Hepatocyte (in vitro differentiated cells): ENCODE results near the gene ADGRF3.

ENCODE experiments used
- EZH2phosphoT487 ChIP-seq: fragments of 200-600 bp; sonication (generic); IDR thresholded peaks from one replicate; pipeline ENCODE4 v1.6.1; 2018; ENCODE audit warnings: antibody characterized with exemption, mild to moderate bottlenecking, low read depth, moderate library complexity; ENCODE audit not compliant: unreplicated experiment, severe bottlenecking
- TF ChIP-seq, protein P1 (sequence below): fragments of 200-600 bp; sonication (generic); IDR thresholded peaks from 2 replicates; pipeline ENCODE4 v1.5.1; 2016; ENCODE audit warnings: antibody characterized with exemption, mild to moderate bottlenecking; ENCODE audit not compliant: poor library complexity

DNA sequence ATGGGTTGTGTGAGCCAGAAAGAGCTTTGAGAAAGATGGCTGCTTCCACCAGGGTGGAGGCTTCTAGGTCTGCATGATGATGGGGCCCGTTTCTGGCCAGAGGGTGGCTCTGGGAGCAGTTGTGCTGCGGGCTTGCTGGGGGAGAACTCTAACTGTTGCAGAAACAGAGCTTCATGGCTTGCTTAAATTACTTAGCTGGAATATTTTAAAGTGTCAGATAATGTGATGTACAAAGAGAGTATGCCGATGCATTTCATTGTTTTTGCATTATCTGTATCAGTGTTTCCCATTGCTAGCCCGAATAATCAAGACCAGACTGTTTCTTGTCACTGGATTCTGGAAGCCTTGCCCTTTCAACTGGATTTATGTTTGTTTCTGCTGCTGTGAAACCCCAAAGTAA, 48.8 kb upstream of the ADGRF3 start:
- TF ChIP-seq, protein P1, sequence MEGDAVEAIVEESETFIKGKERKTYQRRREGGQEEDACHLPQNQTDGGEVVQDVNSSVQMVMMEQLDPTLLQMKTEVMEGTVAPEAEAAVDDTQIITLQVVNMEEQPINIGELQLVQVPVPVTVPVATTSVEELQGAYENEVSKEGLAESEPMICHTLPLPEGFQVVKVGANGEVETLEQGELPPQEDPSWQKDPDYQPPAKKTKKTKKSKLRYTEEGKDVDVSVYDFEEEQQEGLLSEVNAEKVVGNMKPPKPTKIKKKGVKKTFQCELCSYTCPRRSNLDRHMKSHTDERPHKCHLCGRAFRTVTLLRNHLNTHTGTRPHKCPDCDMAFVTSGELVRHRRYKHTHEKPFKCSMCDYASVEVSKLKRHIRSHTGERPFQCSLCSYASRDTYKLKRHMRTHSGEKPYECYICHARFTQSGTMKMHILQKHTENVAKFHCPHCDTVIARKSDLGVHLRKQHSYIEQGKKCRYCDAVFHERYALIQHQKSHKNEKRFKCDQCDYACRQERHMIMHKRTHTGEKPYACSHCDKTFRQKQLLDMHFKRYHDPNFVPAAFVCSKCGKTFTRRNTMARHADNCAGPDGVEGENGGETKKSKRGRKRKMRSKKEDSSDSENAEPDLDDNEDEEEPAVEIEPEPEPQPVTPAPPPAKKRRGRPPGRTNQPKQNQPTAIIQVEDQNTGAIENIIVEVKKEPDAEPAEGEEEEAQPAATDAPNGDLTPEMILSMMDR: no peak
- no peak for TF ChIP-seq EZH2phosphoT487
